PC-9 (cell line): ENCODE results near the gene ELOVL4. TPM values are rescaled to one million over a fixed set of nuclear protein-coding genes. Genes with fewer than 3 reads are reported as not detected.

Experiments used
- BruUV-seq: library from RNA; stranded (reverse); fragments of 400-500 nt; replicated peaks from 2 replicates; lab custom pipeline; 2021; lab: Mats Ljungman, UMichigan
- CTCF ChIA-PET: fragments of 300-600 bp; sonication (Branson Sonifier 250); formaldehyde crosslinking; loops from one replicate; lab custom pipeline; 2022; ENCODE audit warnings: antibody characterized with exemption; lab: Charles Lee
- POLR2A ChIA-PET: fragments of 300-600 bp; sonication (Branson Sonifier 250); formaldehyde crosslinking; loops from one replicate; lab custom pipeline; 2022; ENCODE audit warnings: antibody characterized with exemption; ENCODE audit not compliant: unreplicated experiment; lab: Charles Lee
- DNase-seq, 2 experiments: peaks; one replicate each; pipeline versions ENCODE4 v3.0.0 to v3.0.0-alpha.2; 2015 to 2022; ENCODE audit warnings: mixed read lengths in 1 of 2
- H2AFZ ChIP-seq: fragments of 200-600 bp; sonication (generic); 2 replicates; pipeline ENCODE4 v1.8.1; 2017; ENCODE audit warnings: antibody characterized with exemption
- H3F3A ChIP-seq: fragments of 200-600 bp; sonication (generic); 2 replicates; pipeline ENCODE4 v1.8.1; 2017; ENCODE audit warnings: antibody characterized with exemption, mild to moderate bottlenecking, low read depth; ENCODE audit not compliant: insufficient read depth
- H3K27ac ChIP-seq: fragments of 200-600 bp; sonication (generic); 2 replicates; pipeline ENCODE4 v1.6.1; 2016; ENCODE audit warnings: mixed run types
- H3K27me3 ChIP-seq: fragments of 200-600 bp; sonication (generic); 2 replicates; pipeline ENCODE4 v1.6.1; 2016; ENCODE audit warnings: low read depth, mixed run types; ENCODE audit not compliant: insufficient read depth
- H3K36me3 ChIP-seq: fragments of 200-600 bp; sonication (generic); 2 replicates; pipeline ENCODE4 v1.6.1; 2016; ENCODE audit warnings: low read depth, mixed run types
- H3K4me1 ChIP-seq: fragments of 200-600 bp; sonication (generic); replicated peaks from 2 replicates; pipeline ENCODE4 v1.6.1; 2016; ENCODE audit warnings: mixed run types; ENCODE audit not compliant: insufficient read depth
- H3K4me2 ChIP-seq: fragments of 200-600 bp; sonication (generic); 2 replicates; pipeline ENCODE4 v1.6.1; 2017; ENCODE audit warnings: mixed run types
- H3K4me3 ChIP-seq: fragments of 200-600 bp; sonication (generic); 2 replicates; pipeline ENCODE4 v1.6.1; 2016; ENCODE audit warnings: mixed run types
- H3K79me2 ChIP-seq: fragments of 200-600 bp; sonication (generic); 2 replicates; pipeline ENCODE4 v1.6.1; 2017; ENCODE audit warnings: low read depth, mixed run types
- H3K9me2 ChIP-seq: fragments of 200-600 bp; sonication (generic); 2 replicates; pipeline ENCODE4 v1.8.1; 2017; ENCODE audit warnings: mild to moderate bottlenecking; ENCODE audit not compliant: insufficient read depth
- H3K9me3 ChIP-seq: fragments of 200-600 bp; sonication (generic); 2 replicates; pipeline ENCODE4 v1.8.1; 2016; ENCODE audit warnings: low read depth; ENCODE audit not compliant: insufficient read depth
- H4K20me1 ChIP-seq: fragments of 200-600 bp; sonication (generic); 2 replicates; pipeline ENCODE4 v1.8.1; 2017; ENCODE audit not compliant: insufficient read depth
- EZH2 ChIP-seq: fragments of 200-600 bp; sonication (generic); IDR thresholded peaks from 2 replicates; pipeline ENCODE4 v1.8.0; 2017; ENCODE audit warnings: antibody characterized with exemption, low read depth
- intact Hi-C: fragments of 100-400 bp; cut with micrococcal nuclease; formaldehyde crosslinking; loops from one replicate; pipeline ENCODE4 v1.10.0; 2022; ENCODE audit not compliant: unreplicated experiment
- total RNA-seq: library from RNA; stranded (reverse); gene quantifications from 2 replicates; pipeline ENCODE4 v1.2.3, GENCODE V29; 2021
- TF ChIP-seq, protein P1 (sequence below): fragments of 200-600 bp; sonication (generic); conservative IDR thresholded peaks from 2 replicates; pipeline ENCODE4 v1.6.1; 2017; ENCODE audit warnings: mixed run types, antibody characterized with exemption, mild to moderate bottlenecking, moderate library complexity

ELOVL4 gene
- total RNA-seq, 1 experiment from 2014 or later = not detected

DNA sequence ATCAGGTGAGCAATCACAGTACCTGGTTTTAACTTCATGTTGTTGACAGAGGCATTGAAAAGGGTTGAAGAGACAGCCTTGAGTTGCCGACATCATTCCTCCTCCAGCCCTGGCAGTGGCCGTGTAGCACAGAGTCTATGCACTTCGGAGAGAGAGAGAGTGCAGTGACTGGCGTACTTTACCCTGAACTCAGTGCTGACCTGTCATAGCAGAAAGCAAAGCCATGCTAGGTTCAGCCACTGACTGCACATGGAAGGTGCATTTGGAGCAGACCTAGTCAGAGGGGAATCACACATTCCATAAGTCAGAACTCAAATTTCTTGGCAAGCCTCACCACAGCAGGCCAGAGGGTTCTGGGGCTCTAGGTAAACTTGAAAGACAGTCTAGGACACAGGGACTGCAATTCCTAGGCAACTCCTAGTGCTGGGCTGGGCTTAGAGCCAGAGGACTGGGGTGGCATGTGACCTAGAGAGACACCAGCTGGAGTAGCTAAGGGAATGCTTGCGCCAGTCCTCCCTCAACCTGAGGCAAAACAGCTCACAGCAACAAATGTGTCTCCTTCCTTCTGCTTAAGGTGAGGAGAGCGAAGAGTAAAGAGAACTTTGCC is 69.1 kb downstream of the ELOVL4 start:
- H3K9me3 ChIP-seq = no peaks in the 10 kb centered on the region
- no peak overlapping the region for H2AFZ ChIP-seq
- BruUV-seq = no TSS peak
- ChIA-PET POLR2A (no interaction called here), CTCF (no interaction called here)
- no peaks in the 10 kb centered on the region for H3K79me2 ChIP-seq
- H3K4me1 ChIP-seq = no peaks in the 10 kb centered on the region
- H4K20me1 ChIP-seq = no peaks in the 10 kb centered on the region
- H3F3A ChIP-seq = no peaks in the 10 kb centered on the region
- no peaks in the 10 kb centered on the region for H3K9me2 ChIP-seq
- no peak overlapping the region for H3K27ac ChIP-seq
- TF ChIP-seq, protein P1, sequence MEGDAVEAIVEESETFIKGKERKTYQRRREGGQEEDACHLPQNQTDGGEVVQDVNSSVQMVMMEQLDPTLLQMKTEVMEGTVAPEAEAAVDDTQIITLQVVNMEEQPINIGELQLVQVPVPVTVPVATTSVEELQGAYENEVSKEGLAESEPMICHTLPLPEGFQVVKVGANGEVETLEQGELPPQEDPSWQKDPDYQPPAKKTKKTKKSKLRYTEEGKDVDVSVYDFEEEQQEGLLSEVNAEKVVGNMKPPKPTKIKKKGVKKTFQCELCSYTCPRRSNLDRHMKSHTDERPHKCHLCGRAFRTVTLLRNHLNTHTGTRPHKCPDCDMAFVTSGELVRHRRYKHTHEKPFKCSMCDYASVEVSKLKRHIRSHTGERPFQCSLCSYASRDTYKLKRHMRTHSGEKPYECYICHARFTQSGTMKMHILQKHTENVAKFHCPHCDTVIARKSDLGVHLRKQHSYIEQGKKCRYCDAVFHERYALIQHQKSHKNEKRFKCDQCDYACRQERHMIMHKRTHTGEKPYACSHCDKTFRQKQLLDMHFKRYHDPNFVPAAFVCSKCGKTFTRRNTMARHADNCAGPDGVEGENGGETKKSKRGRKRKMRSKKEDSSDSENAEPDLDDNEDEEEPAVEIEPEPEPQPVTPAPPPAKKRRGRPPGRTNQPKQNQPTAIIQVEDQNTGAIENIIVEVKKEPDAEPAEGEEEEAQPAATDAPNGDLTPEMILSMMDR = no peak
- TF ChIP-seq EZH2 = no peak
- no peaks in the 10 kb centered on the region for H3K36me3 ChIP-seq
- intact Hi-C loops = no loop called here
- DNase-seq = peak in 1 of 2 experiments; percentile 55
- no peak overlapping the region for H3K4me3 ChIP-seq
- H3K4me2 ChIP-seq = no peak overlapping the region
- H3K27me3 ChIP-seq = no peaks in the 10 kb centered on the region

DNA sequence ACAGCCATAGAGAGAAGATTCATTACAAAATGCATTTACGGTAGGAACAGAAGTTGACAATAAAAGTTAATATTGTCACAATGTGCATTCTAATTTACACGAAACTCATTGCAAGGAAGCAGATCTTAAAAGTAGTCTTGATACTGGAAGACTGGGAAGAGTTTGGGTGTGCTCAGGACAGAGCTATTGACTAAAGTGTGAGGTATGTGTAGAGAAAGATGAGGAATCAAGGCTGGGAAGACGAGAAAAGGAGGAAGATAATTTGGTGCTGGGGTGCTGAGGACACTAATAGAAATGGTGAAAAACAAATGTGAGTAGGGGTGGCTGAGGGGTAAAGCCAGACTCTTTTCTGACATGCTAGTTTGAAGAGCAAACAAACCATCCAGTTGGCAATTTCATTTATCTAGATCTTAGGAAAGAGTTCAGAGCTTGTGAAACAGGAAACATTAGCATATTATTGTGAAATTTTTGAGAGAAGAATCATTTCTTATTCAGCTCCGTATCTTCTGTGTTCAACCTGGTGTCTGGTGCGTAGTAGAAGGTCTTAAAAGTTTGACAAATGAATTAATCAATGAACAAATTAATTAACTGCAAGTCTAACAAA is 72.7 kb downstream of the ELOVL4 start:
- H3K27ac ChIP-seq = no peak overlapping the region
- no TSS peak for BruUV-seq
- H3F3A ChIP-seq = no peaks in the 10 kb centered on the region
- H3K36me3 ChIP-seq = no peaks in the 10 kb centered on the region
- no peaks in the 10 kb centered on the region for H3K4me1 ChIP-seq
- intact Hi-C loops = no loop called here
- no peak for DNase-seq
- H3K4me3 ChIP-seq = no peak overlapping the region
- ChIA-PET POLR2A (no interaction called here), CTCF (no interaction called here)
- no peak for TF ChIP-seq EZH2
- TF ChIP-seq, protein P1 = no peak
- no peak overlapping the region for H2AFZ ChIP-seq
- no peaks in the 10 kb centered on the region for H3K9me2 ChIP-seq
- H3K4me2 ChIP-seq = no peak overlapping the region
- no peaks in the 10 kb centered on the region for H4K20me1 ChIP-seq
- H3K27me3 ChIP-seq = no peaks in the 10 kb centered on the region
- H3K9me3 ChIP-seq = no peaks in the 10 kb centered on the region
- H3K79me2 ChIP-seq = no peaks in the 10 kb centered on the region

DNA sequence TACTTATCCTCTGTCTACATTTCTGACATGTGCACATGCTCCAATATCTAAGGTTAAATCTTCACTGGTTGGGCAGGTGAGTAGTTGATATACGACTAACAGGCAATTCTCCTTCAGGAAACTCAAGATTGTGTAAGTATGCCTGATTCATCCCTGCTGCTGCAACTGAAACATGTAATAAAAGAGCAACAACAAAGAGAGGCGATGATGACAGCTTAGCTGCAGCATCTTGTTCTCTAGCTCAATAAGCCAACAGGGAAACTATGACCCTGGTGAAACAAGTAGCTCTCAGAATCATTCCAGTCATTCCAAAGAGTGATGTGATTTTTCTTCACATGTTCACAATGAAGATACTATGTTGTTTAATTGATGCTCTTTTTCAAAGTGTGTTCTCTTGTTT is 74.4 kb downstream of the ELOVL4 start:
- no peak overlapping the region for H2AFZ ChIP-seq
- peak in 1 of 2 experiments; percentile 50 for DNase-seq
- intact Hi-C loops = no loop called here
- no peaks in the 10 kb centered on the region for H3K27me3 ChIP-seq
- CTCF ChIA-PET = no interaction called here
- no peaks in the 10 kb centered on the region for H3F3A ChIP-seq
- no peak overlapping the region for H3K27ac ChIP-seq
- no TSS peak for BruUV-seq
- no peaks in the 10 kb centered on the region for H3K9me2 ChIP-seq
- H4K20me1 ChIP-seq = no peaks in the 10 kb centered on the region
- no peak overlapping the region for H3K4me3 ChIP-seq
- no peak overlapping the region for H3K4me2 ChIP-seq
- no peak for TF ChIP-seq EZH2
- TF ChIP-seq, protein P1 = no peak
- no peaks in the 10 kb centered on the region for H3K36me3 ChIP-seq
- no peaks in the 10 kb centered on the region for H3K4me1 ChIP-seq
- H3K9me3 ChIP-seq = no peaks in the 10 kb centered on the region
- H3K79me2 ChIP-seq = no peaks in the 10 kb centered on the region
- POLR2A ChIA-PET = no interaction called here
